Measurements from ENCODE around the gene NOL4L. TPM values are rescaled to one million over a fixed set of nuclear protein-coding genes. Genes with fewer than 3 reads are reported as not detected.

NOL4L gene
- total RNA-seq, 2 donors from 2014 or later, result 39.6 to 50.7 TPM

DNA sequence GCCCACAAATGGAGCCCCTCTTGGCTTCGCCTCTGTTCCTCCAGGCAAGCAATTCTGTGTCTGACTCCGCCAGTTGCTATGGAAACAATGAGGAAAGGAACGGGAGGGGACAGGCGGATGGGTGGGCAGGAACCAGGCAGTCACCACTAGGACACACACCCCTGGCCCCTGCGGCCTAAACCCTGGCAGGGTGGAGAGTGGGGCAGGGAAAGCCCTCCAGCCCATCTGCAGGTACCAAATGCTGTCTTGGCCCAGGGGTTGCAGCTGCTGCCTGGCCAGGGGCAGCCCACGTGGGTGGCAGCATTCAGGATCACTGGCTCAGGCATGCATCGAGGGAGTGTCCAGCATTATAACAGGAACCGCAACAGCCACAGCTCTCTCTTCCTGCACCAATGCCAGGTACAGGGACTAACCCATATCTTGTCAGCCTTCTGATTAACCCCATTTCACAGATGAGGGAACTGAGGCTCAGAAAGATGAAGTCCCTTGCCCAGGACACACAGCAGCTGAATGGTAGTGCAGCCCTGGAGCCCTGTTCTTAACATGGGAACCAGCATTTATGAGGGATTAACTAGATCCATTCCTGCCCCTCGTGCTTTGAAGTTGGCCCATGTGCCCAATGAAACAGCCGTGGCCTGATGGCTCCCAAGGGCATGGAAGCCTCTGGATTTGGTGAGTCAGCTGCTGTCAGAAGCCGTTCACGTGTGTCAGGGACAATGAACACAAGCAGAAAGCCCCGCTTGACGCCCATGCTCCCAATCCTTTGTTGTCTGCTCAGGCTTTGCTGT lies 66.3 kb downstream of the NOL4L start:
- peak; percentile 48 for DNase-seq
- TF ChIP-seq, protein P1, sequence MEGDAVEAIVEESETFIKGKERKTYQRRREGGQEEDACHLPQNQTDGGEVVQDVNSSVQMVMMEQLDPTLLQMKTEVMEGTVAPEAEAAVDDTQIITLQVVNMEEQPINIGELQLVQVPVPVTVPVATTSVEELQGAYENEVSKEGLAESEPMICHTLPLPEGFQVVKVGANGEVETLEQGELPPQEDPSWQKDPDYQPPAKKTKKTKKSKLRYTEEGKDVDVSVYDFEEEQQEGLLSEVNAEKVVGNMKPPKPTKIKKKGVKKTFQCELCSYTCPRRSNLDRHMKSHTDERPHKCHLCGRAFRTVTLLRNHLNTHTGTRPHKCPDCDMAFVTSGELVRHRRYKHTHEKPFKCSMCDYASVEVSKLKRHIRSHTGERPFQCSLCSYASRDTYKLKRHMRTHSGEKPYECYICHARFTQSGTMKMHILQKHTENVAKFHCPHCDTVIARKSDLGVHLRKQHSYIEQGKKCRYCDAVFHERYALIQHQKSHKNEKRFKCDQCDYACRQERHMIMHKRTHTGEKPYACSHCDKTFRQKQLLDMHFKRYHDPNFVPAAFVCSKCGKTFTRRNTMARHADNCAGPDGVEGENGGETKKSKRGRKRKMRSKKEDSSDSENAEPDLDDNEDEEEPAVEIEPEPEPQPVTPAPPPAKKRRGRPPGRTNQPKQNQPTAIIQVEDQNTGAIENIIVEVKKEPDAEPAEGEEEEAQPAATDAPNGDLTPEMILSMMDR (conservative IDR thresholded peaks at IDR 0.05), result no peak
- Mint-ChIP-seq H3K4me1 (peaks cover 4% of the 10 kb centered on the region), H3K27me3 (ENCODE audit: insufficient read depth) (peaks cover 9% of the 10 kb centered on the region), H3K9me3 (no peaks in the 10 kb centered on the region), H3K4me3 (no peak overlapping the region), H3K36me3 (ENCODE audit: low read depth) (no peaks in the 10 kb centered on the region), H3K27ac (no peak overlapping the region)
- no peaks in the 10 kb centered on the region for H3K4me1 ChIP-seq (ENCODE audit: control insufficient read depth, insufficient read depth, low read length)
- H3K9me3 ChIP-seq (ENCODE audit: control insufficient read depth, low read length), result no peaks in the 10 kb centered on the region
- no peaks in the 10 kb centered on the region for H3K27me3 ChIP-seq (ENCODE audit: control insufficient read depth, insufficient read depth, low read length, poor library complexity, severe bottlenecking)
- 85 to 93% methylated on average over 9 to 14 of the region's 14 CpGs for WGBS, 2 experiments (ENCODE audit: insufficient coverage in 1 of 2, insufficient read length in 1 of 2)
- H3K4me3 ChIP-seq (ENCODE audit: low read length), result no peak overlapping the region
- peak overlapping the region; percentile 57 for H3K27ac ChIP-seq (ENCODE audit: low read depth, low read length)
- no peaks in the 10 kb centered on the region for H3K36me3 ChIP-seq (ENCODE audit: control insufficient read depth, insufficient read depth, low read length)
- no peak overlapping the region for H3K9ac ChIP-seq (ENCODE audit: extremely low read depth, low read length, poor library complexity, severe bottlenecking)

DNA sequence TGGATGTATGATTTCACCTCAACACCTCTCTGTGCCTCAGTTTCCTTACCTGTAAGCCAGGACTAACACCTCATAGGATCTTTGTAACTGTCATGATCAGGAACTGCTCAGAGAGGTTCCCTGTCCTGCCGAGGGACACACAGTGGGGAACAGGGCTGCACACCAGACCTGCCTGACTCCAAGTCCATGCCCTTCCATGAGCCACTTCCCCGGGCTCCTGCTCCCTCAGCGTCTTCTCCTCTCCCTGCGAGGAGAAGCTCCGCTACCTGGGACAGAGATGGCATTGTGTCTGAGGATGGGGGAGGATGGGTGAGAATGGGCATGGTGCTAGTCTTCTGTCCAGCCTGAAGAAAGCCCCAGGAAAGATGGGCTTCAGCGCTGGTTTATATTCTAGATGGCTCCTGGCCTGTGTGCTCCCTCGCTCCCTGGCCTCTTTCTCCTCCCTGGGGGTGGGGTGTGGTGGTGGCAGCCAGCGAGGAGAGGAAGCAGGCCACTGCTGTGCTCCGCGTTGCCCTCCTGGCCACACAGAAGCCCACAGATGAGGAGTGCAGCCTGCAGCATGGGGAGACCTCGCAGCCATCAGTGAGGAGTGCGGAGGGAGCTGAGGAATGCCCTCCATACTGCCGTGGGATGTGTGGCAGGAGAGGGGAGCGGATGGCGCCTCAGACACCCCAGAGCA lies 67.1 kb downstream of the NOL4L start:
- H3K27ac ChIP-seq (ENCODE audit: low read depth, low read length), result peak overlapping the region; percentile 57
- Mint-ChIP-seq H3K4me1 (peaks cover 4% of the 10 kb centered on the region), H3K27ac (no peak overlapping the region), H3K27me3 (ENCODE audit: insufficient read depth) (peaks cover 11% of the 10 kb centered on the region), H3K36me3 (ENCODE audit: low read depth) (no peaks in the 10 kb centered on the region), H3K9me3 (no peaks in the 10 kb centered on the region), H3K4me3 (no peak overlapping the region)
- no peak overlapping the region for H3K9ac ChIP-seq (ENCODE audit: extremely low read depth, low read length, poor library complexity, severe bottlenecking)
- TF ChIP-seq, protein P1 (conservative IDR thresholded peaks at IDR 0.05), result no peak
- DNase-seq, result peak; percentile 38
- no peaks in the 10 kb centered on the region for H3K27me3 ChIP-seq (ENCODE audit: control insufficient read depth, insufficient read depth, low read length, poor library complexity, severe bottlenecking)
- H3K36me3 ChIP-seq (ENCODE audit: control insufficient read depth, insufficient read depth, low read length), result no peaks in the 10 kb centered on the region
- H3K9me3 ChIP-seq (ENCODE audit: control insufficient read depth, low read length), result no peaks in the 10 kb centered on the region
- WGBS, 2 experiments (ENCODE audit: insufficient coverage in 1 of 2, insufficient read length in 1 of 2), result 89 to 93% methylated on average over 7 to 15 of the region's 15 CpGs
- no peaks in the 10 kb centered on the region for H3K4me1 ChIP-seq (ENCODE audit: control insufficient read depth, insufficient read depth, low read length)
- H3K4me3 ChIP-seq (ENCODE audit: low read length), result no peak overlapping the region

DNA sequence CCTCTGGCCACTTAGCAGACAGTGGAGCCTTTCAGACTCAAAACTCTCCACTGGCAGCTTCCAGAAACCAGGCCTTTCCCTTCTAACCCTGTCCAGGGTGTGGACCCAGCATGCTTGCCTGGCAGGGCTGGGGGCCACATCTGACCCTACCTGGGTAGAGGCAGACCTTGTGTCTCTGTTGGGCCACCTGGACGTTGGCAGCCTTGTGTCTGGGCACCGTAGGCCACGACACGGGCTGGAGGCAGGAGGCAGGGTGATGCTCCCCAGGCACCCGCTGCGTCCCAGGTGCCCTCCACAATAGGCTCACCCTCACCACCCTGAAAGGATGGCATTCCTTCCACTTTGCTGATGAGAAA lies 67.6 kb downstream of the NOL4L start:
- H3K4me3 ChIP-seq (ENCODE audit: low read length), result no peak overlapping the region
- H3K4me1 ChIP-seq (ENCODE audit: control insufficient read depth, insufficient read depth, low read length), result no peaks in the 10 kb centered on the region
- Mint-ChIP-seq H3K27ac (no peak overlapping the region), H3K27me3 (ENCODE audit: insufficient read depth) (peaks cover 11% of the 10 kb centered on the region), H3K4me3 (no peak overlapping the region), H3K36me3 (ENCODE audit: low read depth) (no peaks in the 10 kb centered on the region), H3K9me3 (no peaks in the 10 kb centered on the region), H3K4me1 (peaks cover 4% of the 10 kb centered on the region)
- H3K27me3 ChIP-seq (ENCODE audit: control insufficient read depth, insufficient read depth, low read length, poor library complexity, severe bottlenecking), result no peaks in the 10 kb centered on the region
- peak; percentile 32 for DNase-seq
- H3K36me3 ChIP-seq (ENCODE audit: control insufficient read depth, insufficient read depth, low read length), result no peaks in the 10 kb centered on the region
- H3K9ac ChIP-seq (ENCODE audit: extremely low read depth, low read length, poor library complexity, severe bottlenecking), result no peak overlapping the region
- 79 to 85% methylated on average over 6 of the region's 6 CpGs for WGBS, 2 experiments (ENCODE audit: insufficient coverage in 1 of 2, insufficient read length in 1 of 2)
- H3K27ac ChIP-seq (ENCODE audit: low read depth, low read length), result no peak overlapping the region
- no peaks in the 10 kb centered on the region for H3K9me3 ChIP-seq (ENCODE audit: control insufficient read depth, low read length)
- TF ChIP-seq, protein P1 (conservative IDR thresholded peaks at IDR 0.05), result no peak

Data from endodermal cell (in vitro differentiated cells).